VCaP (cell line): Measurements from ENCODE around the gene RAD18.

Source experiments
- H3K27ac ChIP-seq: fragments of 450-650 bp; 2 replicates; pipeline ENCODE4 v1.5.1; 2017
- CTCF ChIP-seq: fragments of 450-650 bp; conservative IDR thresholded peaks from 2 replicates; pipeline ENCODE4 v1.5.1; 2017; ENCODE audit warnings: mild to moderate bottlenecking, moderate library complexity

RAD18 gene

GRCh38 chr3:8827641-8828040 lies 135.6 kb downstream of the RAD18 start:
- TF ChIP-seq CTCF: no peak

More at GRCh38 chr3:8827641-8828040, 135.6 kb downstream of the RAD18 start:
- H3K27ac ChIP-seq: no peak overlapping the region
